Vagina (tissue), 2 donors: ENCODE data around the gene ERC2. TPM values are rescaled to one million over a fixed set of nuclear protein-coding genes. Genes with fewer than 3 reads are reported as not detected.

Experiments
- DNase-seq, 2 donors: peaks; one replicate each; pipeline ENCODE4 v3.0.0-alpha.2; 2017; ENCODE audit errors: extremely low spot score in 2 of 2
- H3K27ac ChIP-seq: fragments of 200-600 bp; sonication (generic); one replicate; pipeline ENCODE4 v1.5.1; 2019
- H3K27me3 ChIP-seq: fragments of 200-600 bp; sonication (generic); one replicate; pipeline ENCODE4 v1.5.1; 2019
- H3K36me3 ChIP-seq, 2 donors: fragments of 200-600 bp; sonication (generic); one replicate each; pipeline ENCODE4 v1.5.1; 2017 to 2019
- H3K4me1 ChIP-seq: fragments of 200-600 bp; sonication (generic); one replicate; pipeline ENCODE4 v1.5.1; 2019
- H3K4me3 ChIP-seq, 2 donors: fragments of 200-600 bp; sonication (generic); 1 replicate in 1 of 2; 2 replicates in 1 of 2; pipeline ENCODE4 v1.5.1; 2016 to 2019
- H3K9me3 ChIP-seq: fragments of 200-600 bp; sonication (generic); one replicate; pipeline ENCODE4 v1.5.1; 2019
- POLR2A ChIP-seq, 2 donors: fragments of 450-650 bp; IDR thresholded peaks; one replicate each; pipeline ENCODE4 v1.6.1; 2017; ENCODE audit warnings: antibody characterized with exemption in 2 of 2, mild to moderate bottlenecking in 2 of 2, moderate library complexity in 2 of 2
- POLR2AphosphoS5 ChIP-seq, 2 donors: sonication (generic); formaldehyde crosslinking; IDR thresholded peaks; one replicate each; pipeline ENCODE4 v1.9.0; 2017; ENCODE audit warnings: antibody characterized with exemption in 2 of 2, mild to moderate bottlenecking in 2 of 2, low read depth in 1 of 2; ENCODE audit not compliant: insufficient read depth in 1 of 2
- intact Hi-C: fragments of 100-400 bp; cut with DNase I; formaldehyde crosslinking; loops from one replicate; pipeline ENCODE4 v1.15.1; 2023
- total RNA-seq: library from RNA; depleted of rRNA; stranded (reverse); fragments of >200 nt; gene quantifications from one replicate; pipeline ENCODE4 v1.2.3, GENCODE V29; 2016
- TF ChIP-seq, protein P1 (sequence below), 3 experiments: fragments of 450-650 bp in 2 of 3; fragments of 200-600 bp in 1 of 3; sonication (generic) in 1 of 3; IDR thresholded peaks; one replicate each; pipeline ENCODE4 v1.5.1; 2017 to 2019; ENCODE audit warnings: antibody characterized with exemption in 3 of 3, mild to moderate bottlenecking in 2 of 3, moderate library complexity in 2 of 3

The ERC2 gene
- total RNA-seq, 1 donor from 2014 or later, result 1.2 TPM

DNA sequence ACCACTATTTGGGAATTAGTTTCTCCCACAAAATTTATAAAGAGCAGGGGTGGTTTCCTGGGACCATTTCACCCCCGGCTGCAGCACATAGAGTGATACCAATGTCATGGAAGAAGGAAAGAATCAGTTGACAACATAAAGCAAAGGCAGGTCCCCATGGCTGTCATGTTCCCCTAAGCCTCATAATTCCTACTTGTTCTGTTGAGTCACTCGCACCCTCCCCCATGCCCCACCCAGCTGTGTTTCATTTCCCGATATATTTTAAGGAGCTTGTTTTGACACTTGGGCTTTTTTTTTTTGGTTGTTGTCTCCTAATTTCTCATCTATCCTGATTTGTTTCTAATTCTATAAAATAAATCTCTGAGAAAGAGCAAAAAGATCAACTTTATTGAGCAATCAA, 24.9 kb downstream of the ERC2 start:
- Histone ChIP-seq H3K4me1 (no peaks in the 10 kb centered on the region), H3K27ac (no peak overlapping the region), H3K27me3 (no peaks in the 10 kb centered on the region), H3K9me3 (no peaks in the 10 kb centered on the region), H3K36me3 (no peaks in the 10 kb centered on the region), H3K4me3 (no peak overlapping the region)
- no peak for DNase-seq
- intact Hi-C loops, result no loop called here
- no peak for TF ChIP-seq POLR2A (IDR thresholded peaks at IDR 0.05)
- TF ChIP-seq POLR2AphosphoS5 (IDR thresholded peaks at IDR 0.05; ENCODE audit: insufficient read depth in 1 of 2, low read depth in 1 of 2), result no peak
- TF ChIP-seq, protein P1, sequence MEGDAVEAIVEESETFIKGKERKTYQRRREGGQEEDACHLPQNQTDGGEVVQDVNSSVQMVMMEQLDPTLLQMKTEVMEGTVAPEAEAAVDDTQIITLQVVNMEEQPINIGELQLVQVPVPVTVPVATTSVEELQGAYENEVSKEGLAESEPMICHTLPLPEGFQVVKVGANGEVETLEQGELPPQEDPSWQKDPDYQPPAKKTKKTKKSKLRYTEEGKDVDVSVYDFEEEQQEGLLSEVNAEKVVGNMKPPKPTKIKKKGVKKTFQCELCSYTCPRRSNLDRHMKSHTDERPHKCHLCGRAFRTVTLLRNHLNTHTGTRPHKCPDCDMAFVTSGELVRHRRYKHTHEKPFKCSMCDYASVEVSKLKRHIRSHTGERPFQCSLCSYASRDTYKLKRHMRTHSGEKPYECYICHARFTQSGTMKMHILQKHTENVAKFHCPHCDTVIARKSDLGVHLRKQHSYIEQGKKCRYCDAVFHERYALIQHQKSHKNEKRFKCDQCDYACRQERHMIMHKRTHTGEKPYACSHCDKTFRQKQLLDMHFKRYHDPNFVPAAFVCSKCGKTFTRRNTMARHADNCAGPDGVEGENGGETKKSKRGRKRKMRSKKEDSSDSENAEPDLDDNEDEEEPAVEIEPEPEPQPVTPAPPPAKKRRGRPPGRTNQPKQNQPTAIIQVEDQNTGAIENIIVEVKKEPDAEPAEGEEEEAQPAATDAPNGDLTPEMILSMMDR (IDR thresholded peaks at IDR 0.05), result no peak

DNA sequence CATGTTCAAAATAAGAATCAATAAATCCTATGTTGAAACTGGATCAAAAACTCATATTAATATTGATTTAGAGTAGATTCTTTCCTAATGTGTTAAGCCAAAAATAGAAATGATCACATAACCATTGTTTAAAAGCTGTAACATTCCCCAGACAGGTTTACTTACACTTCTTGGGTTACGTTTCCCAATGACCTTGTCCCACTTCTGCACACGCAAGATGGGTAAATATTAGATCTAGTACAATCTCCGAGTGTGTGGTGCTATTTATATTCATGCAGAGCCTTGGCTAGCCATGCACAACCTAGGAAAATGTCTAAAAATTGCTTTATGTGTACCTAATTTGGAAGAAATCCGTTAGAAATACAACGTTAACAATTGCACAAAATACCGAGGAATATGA, 39.6 kb downstream of the ERC2 start:
- H3K4me1 ChIP-seq, result no peaks in the 10 kb centered on the region
- H3K9me3 ChIP-seq, result no peaks in the 10 kb centered on the region
- no peak for DNase-seq
- TF ChIP-seq, protein P1 (IDR thresholded peaks at IDR 0.05), result no peak
- no peak for TF ChIP-seq POLR2A (IDR thresholded peaks at IDR 0.05)
- TF ChIP-seq POLR2AphosphoS5 (IDR thresholded peaks at IDR 0.05; ENCODE audit: insufficient read depth in 1 of 2, low read depth in 1 of 2), result no peak
- no peak overlapping the region for H3K27ac ChIP-seq
- intact Hi-C loops, result no loop called here
- no peaks in the 10 kb centered on the region for H3K36me3 ChIP-seq
- H3K4me3 ChIP-seq, result no peak overlapping the region
- no peaks in the 10 kb centered on the region for H3K27me3 ChIP-seq

DNA sequence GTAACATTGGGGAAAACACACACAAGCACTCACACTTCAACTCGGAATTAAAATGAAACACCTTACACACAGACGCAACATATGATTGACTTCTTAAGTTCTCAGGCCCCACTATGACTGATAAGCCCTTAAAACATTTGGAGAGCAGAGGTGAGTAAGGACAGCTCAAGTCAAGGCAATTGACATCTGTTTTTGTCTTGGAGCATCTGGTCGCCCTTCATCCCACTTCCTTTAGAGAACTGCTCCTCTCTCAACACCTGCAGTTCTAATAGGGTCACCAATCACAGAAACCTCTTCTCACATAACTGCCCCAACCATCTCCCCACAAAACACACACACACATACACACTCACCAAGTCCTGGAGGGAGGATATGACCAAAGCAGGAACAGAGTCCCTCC, 43.4 kb downstream of the ERC2 start:
- Histone ChIP-seq H3K27me3 (no peaks in the 10 kb centered on the region), H3K4me1 (no peaks in the 10 kb centered on the region), H3K27ac (no peak overlapping the region), H3K4me3 (no peak overlapping the region), H3K9me3 (no peaks in the 10 kb centered on the region), H3K36me3 (no peaks in the 10 kb centered on the region)
- no peak for DNase-seq
- no peak for TF ChIP-seq POLR2AphosphoS5 (IDR thresholded peaks at IDR 0.05; ENCODE audit: insufficient read depth in 1 of 2, low read depth in 1 of 2)
- TF ChIP-seq POLR2A (IDR thresholded peaks at IDR 0.05), result no peak
- TF ChIP-seq, protein P1 (IDR thresholded peaks at IDR 0.05), result no peak
- intact Hi-C loops, result no loop called here

DNA sequence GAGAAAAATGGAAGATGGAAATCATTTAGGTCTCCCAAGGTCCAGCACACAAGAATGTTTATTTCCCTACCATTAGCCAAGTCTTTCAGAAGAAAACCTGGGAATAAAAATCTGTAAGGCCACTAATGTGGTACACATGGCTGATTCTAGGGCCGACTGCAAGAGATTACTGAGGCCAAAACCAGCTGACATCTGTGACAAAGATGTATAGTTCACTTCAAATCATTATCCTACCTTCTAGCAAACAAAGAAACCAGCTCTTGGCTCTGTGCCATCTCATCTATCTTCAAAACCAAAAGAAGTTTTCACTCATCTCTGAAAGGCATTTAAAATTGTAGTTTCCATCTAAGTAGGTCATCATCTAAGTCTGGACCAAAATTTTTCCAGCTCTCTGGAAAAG, 43.9 kb downstream of the ERC2 start:
- H3K27me3 ChIP-seq, result no peaks in the 10 kb centered on the region
- H3K4me3 ChIP-seq, result no peak overlapping the region
- H3K4me1 ChIP-seq, result no peaks in the 10 kb centered on the region
- no peaks in the 10 kb centered on the region for H3K36me3 ChIP-seq
- no peak for TF ChIP-seq POLR2A (IDR thresholded peaks at IDR 0.05)
- TF ChIP-seq POLR2AphosphoS5 (IDR thresholded peaks at IDR 0.05; ENCODE audit: insufficient read depth in 1 of 2, low read depth in 1 of 2), result no peak
- TF ChIP-seq, protein P1 (IDR thresholded peaks at IDR 0.05), result no peak
- H3K27ac ChIP-seq, result no peak overlapping the region
- intact Hi-C loops, result no loop called here
- no peaks in the 10 kb centered on the region for H3K9me3 ChIP-seq
- no peak for DNase-seq

DNA sequence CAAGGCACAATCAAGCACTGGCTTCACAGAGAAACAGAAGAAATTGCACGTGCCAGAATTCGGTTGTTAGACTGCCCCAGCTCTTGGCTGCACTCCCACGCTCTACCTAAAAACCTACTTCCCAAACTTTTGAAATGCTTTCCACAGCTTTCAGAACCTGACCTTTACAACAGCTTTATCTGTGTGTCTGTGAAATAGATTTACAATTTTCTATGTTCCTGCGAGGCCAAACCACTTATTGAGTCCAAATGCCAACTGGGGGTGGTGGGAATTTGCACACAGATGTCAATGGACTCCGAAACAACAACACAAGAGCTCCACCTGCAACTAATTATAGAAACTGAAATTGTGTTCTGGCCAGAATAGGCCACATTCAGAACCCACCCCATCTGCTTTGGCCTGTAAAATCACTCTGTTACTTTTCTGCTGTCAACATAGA, 44.6 kb downstream of the ERC2 start:
- intact Hi-C loops, result no loop called here
- Histone ChIP-seq H3K27ac (no peak overlapping the region), H3K9me3 (no peaks in the 10 kb centered on the region), H3K4me1 (no peaks in the 10 kb centered on the region), H3K4me3 (no peak overlapping the region), H3K36me3 (no peaks in the 10 kb centered on the region), H3K27me3 (no peaks in the 10 kb centered on the region)
- TF ChIP-seq POLR2A (IDR thresholded peaks at IDR 0.05) (no peak), POLR2AphosphoS5 (IDR thresholded peaks at IDR 0.05; ENCODE audit: insufficient read depth in 1 of 2, low read depth in 1 of 2) (no peak)
- TF ChIP-seq, protein P1 (IDR thresholded peaks at IDR 0.05), result no peak
- DNase-seq, result no peak
